SH-SY5Y (cell line): ENCODE measurements around the gene CCDC106.

ENCODE experiments used
- GATA2 ChIP-seq: IDR thresholded peaks from 2 replicates; pipeline ENCODE4 v1.6.1; 2011; ENCODE audit warnings: mild to moderate bottlenecking, low read depth, low read length
- GATA3 ChIP-seq: IDR thresholded peaks from 2 replicates; pipeline ENCODE4 v1.6.1; 2011; ENCODE audit warnings: low read depth, mild to moderate bottlenecking, low read length, moderate library complexity

DNA sequence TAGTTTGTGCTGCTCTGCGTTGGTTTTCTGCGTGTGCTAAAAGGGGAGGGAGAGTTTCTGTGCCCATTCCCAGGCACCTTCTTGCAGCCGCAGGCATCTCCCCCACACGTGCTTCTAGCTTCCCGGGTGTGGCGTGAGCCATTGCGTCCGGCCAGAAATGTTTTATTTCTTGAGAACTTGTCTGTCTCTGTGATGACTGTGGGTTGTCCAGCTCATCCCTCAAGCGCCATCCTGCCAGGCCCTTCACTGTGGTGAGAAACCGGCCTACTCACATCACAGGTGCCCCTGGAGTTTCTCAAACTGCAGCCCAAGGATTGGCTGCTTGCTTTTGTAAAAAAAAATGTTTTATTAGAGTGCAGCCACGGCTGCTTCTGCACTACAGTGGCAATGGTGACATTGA lies 51.2 kb downstream of the CCDC106 start:
- no peak for TF ChIP-seq GATA2
- TF ChIP-seq GATA3, result no peak
